RWPE2 (cell line): Measurements from ENCODE around the gene ZNF350.

Experiments used
- ATAC-seq: fragments of 200-7000 bp; cut with Tn5 transposase; 3 replicates; pipeline ENCODE4 v1.9.1; 2021; ENCODE audit warnings: low read depth
- DNase-seq: peaks from one replicate; pipeline ENCODE4 v3.0.0-alpha.2; 2020; ENCODE audit warnings: low spot score
- H3K27ac ChIP-seq: fragments of 450-650 bp; 2 replicates; pipeline ENCODE4 v1.5.1; 2017; ENCODE audit warnings: mild to moderate bottlenecking; ENCODE audit not compliant: poor library complexity, severe bottlenecking
- H3K27me3 ChIP-seq: fragments of 250-450 bp; sonication (Bioruptor Pico); 2 replicates; pipeline ENCODE4 v1.5.1; 2021; ENCODE audit warnings: mild to moderate bottlenecking, moderate library complexity; ENCODE audit not compliant: insufficient read depth, poor library complexity, severe bottlenecking
- H3K36me3 ChIP-seq: fragments of 250-450 bp; sonication (Bioruptor Pico); 2 replicates; pipeline ENCODE4 v1.5.1; 2020; ENCODE audit warnings: low read depth, mild to moderate bottlenecking, moderate library complexity
- H3K4me1 ChIP-seq: fragments of 250-450 bp; sonication (Bioruptor Pico); 2 replicates; pipeline ENCODE4 v1.5.1; 2021; ENCODE audit warnings: mild to moderate bottlenecking, moderate library complexity; ENCODE audit not compliant: insufficient read depth, poor library complexity, severe bottlenecking
- H3K4me3 ChIP-seq: fragments of 250-450 bp; sonication (Bioruptor Pico); 2 replicates; pipeline ENCODE4 v1.5.1; 2021; ENCODE audit warnings: mild to moderate bottlenecking, moderate library complexity; ENCODE audit not compliant: severe bottlenecking
- H3K9me3 ChIP-seq: fragments of 250-450 bp; sonication (Bioruptor Pico); 2 replicates; pipeline ENCODE4 v1.5.1; 2021; ENCODE audit warnings: mild to moderate bottlenecking, moderate library complexity; ENCODE audit not compliant: severe bottlenecking
- CTCF ChIP-seq: fragments of 450-650 bp; IDR thresholded peaks from one replicate; pipeline ENCODE4 v1.5.1; 2017; ENCODE audit warnings: mild to moderate bottlenecking, moderate library complexity; ENCODE audit not compliant: poor library complexity, severe bottlenecking

ZNF350 gene

GRCh38 chr19:52022193-52022592, 35.6 kb upstream of the ZNF350 start:
- DNase-seq (no peak), ATAC-seq (no peak)
- Histone ChIP-seq H3K27me3 (no peaks in the 10 kb centered on the region), H3K9me3 (peaks cover 3% of the 10 kb centered on the region), H3K27ac (no peak overlapping the region), H3K4me3 (no peak overlapping the region), H3K36me3 (peaks cover 95% of the 10 kb centered on the region), H3K4me1 (peaks cover 4% of the 10 kb centered on the region)
- TF ChIP-seq CTCF, result no peak

- ATAC-seq (no peak), DNase-seq (no peak)
- Histone ChIP-seq H3K27ac (no peak overlapping the region), H3K9me3 (peaks cover 3% of the 10 kb centered on the region), H3K27me3 (no peaks in the 10 kb centered on the region), H3K36me3 (peaks cover 98% of the 10 kb centered on the region), H3K4me3 (no peak overlapping the region), H3K4me1 (no peaks in the 10 kb centered on the region)
- TF ChIP-seq CTCF, result no peak
These were observed 33.9 kb upstream of the ZNF350 start for GRCh38 chr19:52020506-52020905.

- Histone ChIP-seq H3K27ac (no peak overlapping the region), H3K4me1 (no peaks in the 10 kb centered on the region), H3K27me3 (no peaks in the 10 kb centered on the region), H3K9me3 (peaks cover 2% of the 10 kb centered on the region), H3K4me3 (no peak overlapping the region), H3K36me3 (peaks cover 3% of the 10 kb centered on the region)
- TF ChIP-seq CTCF, result no peak
- ATAC-seq (no peak), DNase-seq (no peak)
These were observed 24.0 kb upstream of the ZNF350 start for GRCh38 chr19:52010674-52011073.

GRCh38 chr19:52007806-52008557, 21.3 kb upstream of the ZNF350 start, which contains the start of gene ZNF615:
Gene ZNF615 (minus strand): TSS chr19:52008211. CDS start chr19:52003711, 4,500 bp downstream.
- peak; percentile 98 for ATAC-seq
- H3K27ac ChIP-seq, result no peak within 1 kb of the TSS
- no peaks in the 10 kb centered on the region for H3K4me1 ChIP-seq
- H3K27me3 ChIP-seq, result no peaks in the 10 kb centered on the region
- peaks cover 5% of the 10 kb centered on the region for H3K9me3 ChIP-seq
- H3K36me3 ChIP-seq, result peaks cover 8% of the 10 kb centered on the region
- no peak for TF ChIP-seq CTCF
- DNase-seq, result peak; percentile 80
- H3K4me3 ChIP-seq, result peak within 1 kb of the TSS; percentile 53

- peak overlapping the region; percentile 53 for H3K4me3 ChIP-seq
- peaks cover 9% of the 10 kb centered on the region for H3K36me3 ChIP-seq
- H3K27ac ChIP-seq, result no peak overlapping the region
- ATAC-seq (peak; percentile 44), DNase-seq (no peak)
- H3K27me3 ChIP-seq, result no peaks in the 10 kb centered on the region
- H3K9me3 ChIP-seq, result peaks cover 5% of the 10 kb centered on the region
- TF ChIP-seq CTCF, result no peak
- no peaks in the 10 kb centered on the region for H3K4me1 ChIP-seq
These were observed 20.8 kb upstream of the ZNF350 start for GRCh38 chr19:52007451-52007805.
